CD14-positive monocyte (primary cell): ENCODE data around the gene NACC1. TPM values are rescaled to one million over a fixed set of nuclear protein-coding genes. Genes with fewer than 3 reads are reported as not detected.
"Not testable (repeated sequence)": the region's sequence is repeated elsewhere in the genome, so short reads cannot be mapped to it uniquely, and the experiment has no call there.

Experiments used
- DNase-seq, 3 donors: peaks; one replicate each; pipeline ENCODE4 v3.0.0-alpha.2; 2011 to 2022
- H2AFZ ChIP-seq: 2 replicates; pipeline ENCODE4 v1.6.0; 2012; ENCODE audit warnings: mild to moderate bottlenecking, low read depth, low read length, inconsistent platforms; ENCODE audit not compliant: insufficient read depth, poor library complexity, severe bottlenecking
- H3K27ac ChIP-seq, 2 donors: 1 replicate in 1 of 2; 2 replicates in 1 of 2; pipeline ENCODE4 v1.5.1; 2012 to 2013; ENCODE audit warnings: low read length in 2 of 2, control low read depth in 1 of 2, inconsistent platforms in 1 of 2, low read depth in 1 of 2, mild to moderate bottlenecking in 1 of 2
- H3K27me3 ChIP-seq, 2 donors: one replicate each; pipeline versions ENCODE4 v1.6.0 to v1.6.1; 2011 to 2013; ENCODE audit warnings: low read length in 2 of 2; ENCODE audit not compliant: control insufficient read depth in 2 of 2, insufficient read depth in 2 of 2
- H3K36me3 ChIP-seq, 2 donors: replicated peaks in 1 of 2; 1 replicate in 1 of 2; 2 replicates in 1 of 2; pipeline versions ENCODE4 v1.5.1 to v1.6.1; 2012 to 2013; ENCODE audit warnings: low read length in 2 of 2, control low read depth in 1 of 2, inconsistent platforms in 1 of 2, mild to moderate bottlenecking in 1 of 2; ENCODE audit not compliant: insufficient read depth in 2 of 2, control insufficient read depth in 1 of 2
- H3K4me1 ChIP-seq, 2 donors: 1 replicate in 1 of 2; 2 replicates in 1 of 2; pipeline versions ENCODE4 v1.5.1 to v1.6.1; 2012 to 2013; ENCODE audit warnings: low read length in 2 of 2, control low read depth in 1 of 2, inconsistent platforms in 1 of 2, mild to moderate bottlenecking in 1 of 2, moderate library complexity in 1 of 2; ENCODE audit not compliant: insufficient read depth in 2 of 2, control insufficient read depth in 1 of 2
- H3K4me2 ChIP-seq: replicated peaks from 2 replicates; pipeline ENCODE3; 2012; ENCODE audit warnings: low read length, moderate library complexity, mild to moderate bottlenecking; ENCODE audit not compliant: poor library complexity, severe bottlenecking; ENCODE audit errors: extremely low read depth
- H3K4me3 ChIP-seq, 3 experiments: fragments of 200-600 bp in 1 of 3; sonication (generic) in 1 of 3; replicated peaks in 1 of 3; 1 replicate in 2 of 3; 2 replicates in 1 of 3; pipeline ENCODE4 v1.5.1; 2011 to 2013; ENCODE audit warnings: low read length in 3 of 3, mild to moderate bottlenecking in 3 of 3, control low read depth in 2 of 3, low read depth in 2 of 3, inconsistent platforms in 1 of 3, moderate library complexity in 1 of 3
- H3K79me2 ChIP-seq: 2 replicates; pipeline ENCODE4 v1.6.0; 2012; ENCODE audit warnings: mild to moderate bottlenecking, control low read depth, inconsistent platforms, low read length, moderate library complexity; ENCODE audit not compliant: insufficient read depth
- H3K9ac ChIP-seq: 2 replicates; pipeline ENCODE4 v1.6.0; 2017; ENCODE audit warnings: low read length, mild to moderate bottlenecking; ENCODE audit not compliant: insufficient read depth, poor library complexity, severe bottlenecking
- H3K9me3 ChIP-seq, 2 donors: replicated peaks in 1 of 2; 1 replicate in 1 of 2; 2 replicates in 1 of 2; pipeline versions ENCODE4 v1.5.1 to v1.6.1; 2012 to 2013; ENCODE audit warnings: low read length in 2 of 2, control low read depth in 1 of 2; ENCODE audit not compliant: control insufficient read depth in 1 of 2, insufficient read depth in 1 of 2
- H4K20me1 ChIP-seq: 2 replicates; pipeline ENCODE4 v1.6.0; 2012; ENCODE audit warnings: mild to moderate bottlenecking, low read length, control low read depth, moderate library complexity; ENCODE audit not compliant: insufficient read depth
- H3K27ac Mint-ChIP-seq, 7 donors: one replicate each; pipeline ENCODE4 v1.8.0; 2020; ENCODE audit warnings: mild to moderate bottlenecking in 7 of 7, mixed read lengths in 7 of 7, moderate library complexity in 6 of 7, inconsistent platforms in 2 of 7
- H3K27me3 Mint-ChIP-seq, 3 donors: one replicate each; pipeline ENCODE4 v1.8.0; 2021 to 2022; ENCODE audit warnings: low read depth in 3 of 3, mild to moderate bottlenecking in 3 of 3, mixed read lengths in 3 of 3, moderate library complexity in 3 of 3, inconsistent platforms in 1 of 3
- H3K36me3 Mint-ChIP-seq, 2 donors: one replicate each; pipeline ENCODE4 v1.8.0; 2020; ENCODE audit warnings: mixed read lengths in 2 of 2, inconsistent platforms in 1 of 2, mild to moderate bottlenecking in 1 of 2
- H3K4me1 Mint-ChIP-seq: one replicate; pipeline ENCODE4 v1.8.0; 2020; ENCODE audit warnings: mild to moderate bottlenecking, mixed read lengths
- H3K4me3 Mint-ChIP-seq, 2 donors: one replicate each; pipeline ENCODE4 v1.8.0; 2020; ENCODE audit warnings: mild to moderate bottlenecking in 2 of 2, mixed read lengths in 2 of 2, moderate library complexity in 1 of 2
- H3K9me3 Mint-ChIP-seq, 7 donors: one replicate each; pipeline ENCODE4 v1.8.0; 2020 to 2022; ENCODE audit warnings: mixed read lengths in 7 of 7, mild to moderate bottlenecking in 6 of 7, moderate library complexity in 6 of 7, inconsistent platforms in 2 of 7
- CTCF ChIP-seq: fragments of 200-600 bp; IDR thresholded peaks from one replicate; pipeline ENCODE4 v1.8.0; 2022; ENCODE audit warnings: antibody characterized with exemption, mild to moderate bottlenecking
- whole genome bisulfite sequencing: methylation state at CpG from one replicate; pipeline ENCODE4 v1.1.5; 2013; ENCODE audit warnings: missing lambda C conversion rate; ENCODE audit not compliant: insufficient coverage; 5-methylcytosine and 5-hydroxymethylcytosine counted together
- intact Hi-C, 2 donors: fragments of 100-400 bp; cut with micrococcal nuclease; formaldehyde crosslinking; loops; one replicate each; pipeline versions ENCODE4 v1.15.0 to v1.15.1; 2023
- polyA plus RNA-seq, 3 donors: library from polyadenylated mRNA; depleted of rRNA in 1 of 3; unstranded in 2 of 3; stranded (reverse) in 1 of 3; fragments of 300-500 nt in 2 of 3; fragments of >200 nt in 1 of 3; fragmentation: Illumina TruSeq in 2 of 3; gene quantifications; 1 replicate in 2 of 3; 2 replicates in 1 of 3; pipeline ENCODE4 v1.2.3, GENCODE V29; 2012 to 2021

NACC1 gene
- polyA plus RNA-seq, 3 donors = 1.1 to 20.1 (median 2.2) TPM

GRCh38 chr19:13139633-13140311 is 21.7 kb downstream of the NACC1 start:
- DNase-seq = no peak
- WGBS = 100% methylated on average over 4 of the region's 11 CpGs
- Histone ChIP-seq H2AFZ (no peak overlapping the region), H3K9ac (no peak overlapping the region), H3K4me3 (no peak overlapping the region), H4K20me1 (peaks cover 47% of the 10 kb centered on the region), H3K27ac (no peak overlapping the region), H3K36me3 (peaks cover 56 to 72% of the 10 kb centered on the region in 2 donors), H3K27me3 (no peaks in the 10 kb centered on the region), H3K79me2 (peaks cover 23% of the 10 kb centered on the region), H3K4me2 (no peak overlapping the region), H3K9me3 (no peaks in the 10 kb centered on the region), H3K4me1 (peaks cover 8 to 19% of the 10 kb centered on the region in 2 donors)
- TF ChIP-seq CTCF = no peak
- Mint-ChIP-seq H3K27me3 (no peaks in the 10 kb centered on the region), H3K4me3 (no peak overlapping the region), H3K27ac (peak overlapping the region in 6 of 7 donors; percentile 25 to 64 (median 40)), H3K36me3 (peaks cover 48 to 81% of the 10 kb centered on the region in 2 donors), H3K4me1 (peaks cover 17% of the 10 kb centered on the region), H3K9me3 (peaks cover 0 to 2% (median 0%) of the 10 kb centered on the region in 7 donors)
- intact Hi-C loops = no loop called here

DNA sequence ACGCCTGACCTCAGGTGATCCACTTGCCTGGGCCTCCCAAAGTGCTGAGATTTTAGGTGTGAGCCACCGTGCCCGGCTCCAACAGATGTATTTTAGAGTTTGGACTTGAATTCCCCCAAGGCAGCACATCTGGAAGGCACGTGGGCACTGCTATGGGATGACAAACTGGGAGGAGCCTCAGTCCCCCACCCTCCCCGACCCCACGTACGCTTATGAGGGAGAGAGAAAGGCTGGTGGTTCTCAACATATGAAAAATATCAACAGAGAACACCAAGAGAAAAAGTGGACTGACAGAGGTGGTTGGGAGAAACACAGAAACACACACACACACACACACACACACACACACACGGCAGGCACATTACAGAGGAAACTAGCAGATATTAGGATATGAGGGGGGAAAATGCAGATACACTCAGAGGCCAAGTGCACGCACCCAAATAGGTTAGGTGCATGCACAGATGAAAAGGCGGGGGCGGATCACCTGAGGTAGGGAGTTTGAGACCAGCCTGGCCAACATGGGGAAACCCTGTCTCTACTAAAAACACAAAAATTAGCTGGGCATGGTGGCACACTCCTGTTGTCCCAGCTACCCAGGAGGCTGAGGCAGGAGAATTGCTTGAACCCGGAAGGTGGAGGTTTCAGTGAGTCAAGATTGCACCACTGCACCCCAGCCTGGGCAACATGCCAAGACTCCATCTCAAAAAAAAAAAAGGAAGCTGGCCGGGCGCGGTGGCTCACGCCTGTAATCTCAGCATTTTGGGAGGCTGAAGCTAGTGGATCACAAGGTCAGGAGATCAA is 28.9 kb downstream of the NACC1 start:
- Mint-ChIP-seq H3K27ac (peak overlapping the region; percentile 96 to 99 (median 99)), H3K27me3 (peaks cover 0 to 4% (median 3%) of the 10 kb centered on the region in 3 donors), H3K4me1 (peaks cover 39% of the 10 kb centered on the region), H3K9me3 (peaks cover 0 to 8% (median 4%) of the 10 kb centered on the region in 7 donors), H3K36me3 (peaks cover 20 to 44% of the 10 kb centered on the region in 2 donors), H3K4me3 (peak overlapping the region; percentile 46 to 98)
- Histone ChIP-seq H3K36me3 (peaks cover 19 to 32% of the 10 kb centered on the region in 2 donors), H3K9me3 (no peaks in the 10 kb centered on the region), H3K4me3 (peak overlapping the region in 1 of 3 experiments; percentile 42), H3K27ac (peak overlapping the region; percentile 75 to 77), H3K4me2 (peak overlapping the region; percentile 50), H3K9ac (peak overlapping the region; percentile 21), H4K20me1 (peaks cover 33% of the 10 kb centered on the region), H3K4me1 (peaks cover 34 to 57% of the 10 kb centered on the region in 2 donors), H3K79me2 (peaks cover 69% of the 10 kb centered on the region), H2AFZ (no peak overlapping the region), H3K27me3 (no peaks in the 10 kb centered on the region)
- DNase-seq = peak; percentile 83 to 91 (median 90)
- 76% methylated on average over 6 of the region's 16 CpGs for WGBS
- intact Hi-C loops = no loop called here
- TF ChIP-seq CTCF = no peak

- H3K27me3 ChIP-seq, intact Hi-C loops, H3K9me3 ChIP-seq, DNase-seq: not testable (repeated sequence)
- Histone ChIP-seq H3K36me3 (peaks cover 13 to 32% of the 10 kb centered on the region in 2 donors), H3K27ac (peak overlapping the region; percentile 95 to 97), H3K4me2 (peak overlapping the region; percentile 86), H3K4me3 (peak overlapping the region; percentile 86 to 100 (median 96)), H3K4me1 (peaks cover 27 to 47% of the 10 kb centered on the region in 2 donors), H2AFZ (peak overlapping the region; percentile 75), H3K9ac (peak overlapping the region; percentile 97), H3K79me2 (peaks cover 82% of the 10 kb centered on the region), H4K20me1 (peaks cover 39% of the 10 kb centered on the region)
- 39% methylated on average over 9 of the region's 17 CpGs for WGBS
- H3K36me3 Mint-ChIP-seq = peaks cover 13 to 37% of the 10 kb centered on the region in 2 donors
- peak overlapping the region; percentile 96 to 99 (median 99) for H3K27ac Mint-ChIP-seq
- H3K4me3 Mint-ChIP-seq = peak overlapping the region; percentile 98 to 99
- peaks cover 0 to 14% (median 8%) of the 10 kb centered on the region in 7 donors for H3K9me3 Mint-ChIP-seq
- H3K27me3 Mint-ChIP-seq = peaks cover 0 to 11% (median 4%) of the 10 kb centered on the region in 3 donors
- peaks cover 31% of the 10 kb centered on the region for H3K4me1 Mint-ChIP-seq
Observed at GRCh38 chr19:13149173-13149627, 31.1 kb downstream of the NACC1 start.
